Right lobe of liver (tissue), 4 donors: ENCODE data around the gene DCANP1.

Source experiments
- POLR2A ChIP-seq: fragments of 450-650 bp; IDR thresholded peaks from one replicate; pipeline ENCODE4 v1.6.1; 2017; ENCODE audit warnings: antibody characterized with exemption, mild to moderate bottlenecking
- TF ChIP-seq, protein P1 (sequence below), 4 donors: fragments of 200-600 bp in 3 of 4; fragments of 450-650 bp in 1 of 4; IDR thresholded peaks; one replicate each; pipeline versions ENCODE4 v1.5.1 to v1.8.0; 2016 to 2022; ENCODE audit warnings: antibody characterized with exemption in 4 of 4, mild to moderate bottlenecking in 2 of 4
- donor health status: DM: no; HTN: no; CAD: no.
- donor health status: DM: no; HTN: no; CAD: no.
- donor health status: DM: no; HTN: yes; CAD: no.

GRCh38 chr5:135422419-135422818 lies 24.7 kb downstream of the DCANP1 start:
- TF ChIP-seq, protein P1, sequence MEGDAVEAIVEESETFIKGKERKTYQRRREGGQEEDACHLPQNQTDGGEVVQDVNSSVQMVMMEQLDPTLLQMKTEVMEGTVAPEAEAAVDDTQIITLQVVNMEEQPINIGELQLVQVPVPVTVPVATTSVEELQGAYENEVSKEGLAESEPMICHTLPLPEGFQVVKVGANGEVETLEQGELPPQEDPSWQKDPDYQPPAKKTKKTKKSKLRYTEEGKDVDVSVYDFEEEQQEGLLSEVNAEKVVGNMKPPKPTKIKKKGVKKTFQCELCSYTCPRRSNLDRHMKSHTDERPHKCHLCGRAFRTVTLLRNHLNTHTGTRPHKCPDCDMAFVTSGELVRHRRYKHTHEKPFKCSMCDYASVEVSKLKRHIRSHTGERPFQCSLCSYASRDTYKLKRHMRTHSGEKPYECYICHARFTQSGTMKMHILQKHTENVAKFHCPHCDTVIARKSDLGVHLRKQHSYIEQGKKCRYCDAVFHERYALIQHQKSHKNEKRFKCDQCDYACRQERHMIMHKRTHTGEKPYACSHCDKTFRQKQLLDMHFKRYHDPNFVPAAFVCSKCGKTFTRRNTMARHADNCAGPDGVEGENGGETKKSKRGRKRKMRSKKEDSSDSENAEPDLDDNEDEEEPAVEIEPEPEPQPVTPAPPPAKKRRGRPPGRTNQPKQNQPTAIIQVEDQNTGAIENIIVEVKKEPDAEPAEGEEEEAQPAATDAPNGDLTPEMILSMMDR (IDR thresholded peaks at IDR 0.05), result no peak
- no peak for TF ChIP-seq POLR2A
